GM20000 (cell line): ENCODE results near the gene COL26A1.

Experiments
- DNase-seq: peaks from one replicate; pipeline ENCODE4 v3.0.0; 2012; ENCODE audit warnings: low spot score
- TF ChIP-seq, protein P1 (sequence below): IDR thresholded peaks from 2 replicates; pipeline ENCODE4 v1.5.1; 2012; ENCODE audit warnings: mild to moderate bottlenecking, control low read depth; ENCODE audit errors: extremely low read depth, missing control alignments

COL26A1 gene

DNA sequence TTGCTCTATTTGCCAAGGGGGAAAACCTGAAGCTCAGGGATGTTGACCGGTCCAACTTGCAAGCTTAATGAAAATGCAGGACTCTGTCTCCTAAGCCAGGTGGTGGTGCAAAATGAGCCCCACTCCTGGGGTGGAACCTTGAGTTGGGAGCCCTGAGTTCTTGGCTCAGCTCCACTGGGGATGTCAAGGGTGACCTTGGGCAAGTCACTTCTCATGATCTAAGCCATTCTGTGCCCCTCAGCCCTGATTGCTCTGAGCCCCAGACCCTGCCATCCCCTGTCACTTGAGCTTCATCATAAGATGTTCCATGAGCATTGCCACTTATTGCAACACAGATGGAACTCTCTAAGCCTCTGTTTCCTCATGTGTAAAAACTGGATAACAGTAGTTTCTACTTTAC lies 232.6 kb downstream of the COL26A1 start:
- DNase-seq: peak; percentile 2
- TF ChIP-seq, protein P1, sequence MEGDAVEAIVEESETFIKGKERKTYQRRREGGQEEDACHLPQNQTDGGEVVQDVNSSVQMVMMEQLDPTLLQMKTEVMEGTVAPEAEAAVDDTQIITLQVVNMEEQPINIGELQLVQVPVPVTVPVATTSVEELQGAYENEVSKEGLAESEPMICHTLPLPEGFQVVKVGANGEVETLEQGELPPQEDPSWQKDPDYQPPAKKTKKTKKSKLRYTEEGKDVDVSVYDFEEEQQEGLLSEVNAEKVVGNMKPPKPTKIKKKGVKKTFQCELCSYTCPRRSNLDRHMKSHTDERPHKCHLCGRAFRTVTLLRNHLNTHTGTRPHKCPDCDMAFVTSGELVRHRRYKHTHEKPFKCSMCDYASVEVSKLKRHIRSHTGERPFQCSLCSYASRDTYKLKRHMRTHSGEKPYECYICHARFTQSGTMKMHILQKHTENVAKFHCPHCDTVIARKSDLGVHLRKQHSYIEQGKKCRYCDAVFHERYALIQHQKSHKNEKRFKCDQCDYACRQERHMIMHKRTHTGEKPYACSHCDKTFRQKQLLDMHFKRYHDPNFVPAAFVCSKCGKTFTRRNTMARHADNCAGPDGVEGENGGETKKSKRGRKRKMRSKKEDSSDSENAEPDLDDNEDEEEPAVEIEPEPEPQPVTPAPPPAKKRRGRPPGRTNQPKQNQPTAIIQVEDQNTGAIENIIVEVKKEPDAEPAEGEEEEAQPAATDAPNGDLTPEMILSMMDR: no peak

DNA sequence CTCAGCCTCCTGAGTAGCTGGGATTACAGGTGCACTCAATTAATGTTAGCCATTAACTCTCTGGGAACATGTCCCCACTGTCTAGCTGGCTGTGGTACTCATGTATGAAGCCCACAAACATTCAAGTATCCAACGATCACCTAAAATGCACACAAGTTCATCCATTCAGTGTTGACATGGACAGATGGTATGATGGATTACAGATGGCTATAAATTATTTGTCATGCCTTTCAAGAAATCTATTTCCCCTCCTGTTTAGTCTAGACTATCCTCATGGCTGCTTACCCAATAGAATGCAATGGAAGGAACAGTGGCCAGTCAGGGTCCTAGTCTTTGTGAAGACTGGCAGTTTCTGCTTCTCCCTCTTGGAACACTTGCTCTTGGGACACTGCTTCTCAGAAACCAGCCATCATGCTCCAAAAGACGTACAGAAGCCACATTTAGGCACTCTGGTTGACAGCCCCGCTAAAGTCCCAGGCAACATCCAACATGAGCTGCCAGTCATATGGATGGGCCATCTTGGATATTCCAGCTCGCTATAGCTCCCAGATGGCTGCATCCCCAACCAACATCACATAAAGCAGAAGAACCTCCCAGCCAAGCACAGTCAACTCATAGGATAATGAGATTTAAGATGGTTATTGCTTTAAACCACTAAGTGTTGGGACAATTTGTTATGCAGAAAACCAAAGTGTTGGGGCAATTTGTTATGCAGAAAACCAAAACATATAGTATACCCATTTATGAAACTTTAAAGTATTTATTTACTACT lies 233.3 kb downstream of the COL26A1 start:
- TF ChIP-seq, protein P1: no peak

GRCh38 chr7:101596898-101597297 lies 234.2 kb downstream of the COL26A1 start:
- TF ChIP-seq, protein P1: no peak
- no peak for DNase-seq

More for the DNA sequence above, 233.3 kb downstream of the COL26A1 start:
- DNase-seq: no peak

- DNase-seq: no peak
- TF ChIP-seq, protein P1: no peak
Measured at GRCh38 chr7:101597941-101598340, 235.3 kb downstream of the COL26A1 start.

- DNase-seq: no peak
- TF ChIP-seq, protein P1: no peak
Measured at GRCh38 chr7:101598422-101598985, 235.8 kb downstream of the COL26A1 start.

DNA sequence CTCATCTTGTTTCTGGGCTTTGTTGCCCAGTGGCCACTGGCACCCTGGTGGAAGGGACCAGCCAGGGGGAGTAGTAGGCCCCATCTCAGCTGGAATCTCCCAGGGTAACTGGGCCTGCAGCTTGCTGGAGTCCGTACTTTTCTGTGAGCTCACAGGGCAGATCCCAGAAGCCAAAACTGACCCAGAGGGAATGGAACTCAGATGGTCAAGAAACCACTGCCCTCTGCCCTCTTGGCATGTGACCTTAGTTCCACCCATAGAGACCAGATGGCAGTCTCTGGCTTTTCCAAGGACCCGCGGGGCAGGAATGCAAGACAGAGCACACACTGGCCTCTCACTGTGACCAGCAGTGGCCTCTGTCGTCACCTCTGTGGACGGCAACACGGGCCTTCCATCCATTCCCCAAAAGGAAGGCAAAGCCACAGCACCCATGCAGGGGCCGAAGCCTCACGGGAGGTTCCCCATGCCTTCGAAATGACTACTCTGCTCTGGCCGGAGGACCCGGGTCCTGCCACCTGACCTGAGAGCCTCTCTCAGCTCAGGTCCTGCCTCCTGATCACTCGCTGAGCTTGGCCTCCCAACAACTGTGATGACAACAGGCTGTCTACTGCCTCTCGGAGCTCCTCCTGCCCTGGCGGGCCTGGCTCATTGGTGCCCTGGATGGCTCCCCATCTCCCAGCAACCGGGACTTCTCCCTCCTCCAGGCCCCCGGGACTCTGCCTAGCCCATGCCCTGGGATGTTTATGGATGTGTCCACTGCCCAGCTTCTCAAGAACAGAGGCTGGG lies 236.5 kb downstream of the COL26A1 start:
- TF ChIP-seq, protein P1: no peak
- no peak for DNase-seq

- no peak for DNase-seq
- TF ChIP-seq, protein P1: no peak
Measured at GRCh38 chr7:101599787-101600186, 237.1 kb downstream of the COL26A1 start.
